ENCODE results near the gene GABRG3. TPM values are rescaled to one million over a fixed set of nuclear protein-coding genes. Genes with fewer than 3 reads are reported as not detected.

Gene GABRG3
- total RNA-seq, 1 experiment from 2014 or later: not detected

GRCh38 chr15:27410996-27411605 lies 440.1 kb downstream of the GABRG3 start:
- CTCF ChIA-PET: no interaction called here

GRCh38 chr15:27412415-27412814 lies 441.4 kb downstream of the GABRG3 start:
- Histone ChIP-seq H3K9me3 (ENCODE audit: control insufficient read depth in 1 of 2, insufficient read depth in 1 of 2, low read depth in 1 of 2, low read length in 2 of 2) (peaks cover 10 to 33% of the 10 kb centered on the region in 2 experiments; a peak in 2 of 4 replicates), H3K27me3 (ENCODE audit: insufficient read depth, low read length) (no peaks in the 10 kb centered on the region), H4K20me1 (ENCODE audit: insufficient read depth) (no peaks in the 10 kb centered on the region), H3K4me2 (ENCODE audit: low read length) (no peak overlapping the region), H3K79me2 (ENCODE audit: insufficient read depth, low read length) (no peaks in the 10 kb centered on the region), H3K36me3 (ENCODE audit: control insufficient read depth in 1 of 2, insufficient read depth in 2 of 2, low read length in 2 of 2) (no peaks in the 10 kb centered on the region; a peak in 1 of 4 replicates), H2AFZ (ENCODE audit: low read depth, low read length, poor library complexity, severe bottlenecking) (no peak overlapping the region), H3K9ac (ENCODE audit: low read length) (no peak overlapping the region), H3K4me1 (ENCODE audit: control insufficient read depth in 1 of 2, insufficient read depth in 2 of 2, low read length in 2 of 2) (no peaks in the 10 kb centered on the region), H3K9me2 (ENCODE audit: insufficient read depth) (no peaks in the 10 kb centered on the region), H3K4me3 (replicated peaks in 1 of 2; ENCODE audit: low read depth in 1 of 2, low read length in 2 of 2) (no peak overlapping the region), H3K27ac (ENCODE audit: low read depth, low read length) (no peak overlapping the region)
- CTCF ChIA-PET: no interaction called here
- intact Hi-C loops (cut with micrococcal nuclease): no loop called here
- DNase-seq (ENCODE audit: low read depth, low spot score): no peak
- no TSS peak for BruUV-seq (replicated peaks)
- ATAC-seq: no peak
- POLR2A ChIA-PET: no interaction called here
- RAD21 ChIA-PET (ENCODE audit: low non-redundant PET in 1 of 2, low total read pairs in 2 of 2, uncharacterized antibody in 2 of 2, unreplicated experiment in 2 of 2): no interaction called here
- TF ChIP-seq CBX3 (IDR thresholded peaks at IDR 0.05; ENCODE audit: low read depth): no peak
- no peak for TF ChIP-seq ATF3 (IDR thresholded peaks at IDR 0.05)
- no peak for TF ChIP-seq EZH2 (IDR thresholded peaks at IDR 0.05)
- TF ChIP-seq SRF (IDR thresholded peaks at IDR 0.05; ENCODE audit: low read depth): no peak
- no peak for TF ChIP-seq EZH2phosphoT487 (IDR thresholded peaks at IDR 0.05; ENCODE audit: borderline replicate concordance)
- TF ChIP-seq TCF7L2 (IDR thresholded peaks at IDR 0.05; ENCODE audit: borderline replicate concordance, extremely low read depth, insufficient read depth, insufficient read length): no peak
- no peak for TF ChIP-seq POLR2AphosphoS5 (IDR thresholded peaks at IDR 0.05; ENCODE audit: low read depth, low read length)
- no peak for TF ChIP-seq CTCF (IDR thresholded peaks at IDR 0.05 in 2 of 3, conservative IDR thresholded peaks at IDR 0.05 in 1 of 3; ENCODE audit: borderline replicate concordance in 1 of 3, insufficient read depth in 1 of 3, low read depth in 2 of 3, low read length in 2 of 3)
- no peak for TF ChIP-seq ZNF274 (IDR thresholded peaks at IDR 0.05; ENCODE audit: low read depth, low read length)
- TF ChIP-seq SIN3A (IDR thresholded peaks at IDR 0.05; ENCODE audit: low read depth): no peak
- no peak for TF ChIP-seq ZBTB33 (IDR thresholded peaks at IDR 0.05; ENCODE audit: extremely low read depth, insufficient replicate concordance, low read length)
- no peak for TF ChIP-seq POLR2A (IDR thresholded peaks at IDR 0.05; ENCODE audit: borderline replicate concordance, extremely low read depth, insufficient read depth, insufficient read length)
- no peak for TF ChIP-seq ELF1 (IDR thresholded peaks at IDR 0.05; ENCODE audit: borderline replicate concordance, low read depth)
- TF ChIP-seq SP1 (IDR thresholded peaks at IDR 0.05; ENCODE audit: low read depth): no peak
- TF ChIP-seq CEBPB (IDR thresholded peaks at IDR 0.05; ENCODE audit: low read depth): no peak

More at GRCh38 chr15:27410996-27411605, 440.1 kb downstream of the GABRG3 start:
- Histone ChIP-seq H3K27ac (ENCODE audit: low read depth, low read length) (no peak overlapping the region), H3K4me1 (ENCODE audit: control insufficient read depth in 1 of 2, insufficient read depth in 2 of 2, low read length in 2 of 2) (no peaks in the 10 kb centered on the region), H3K4me2 (ENCODE audit: low read length) (no peak overlapping the region), H3K4me3 (replicated peaks in 1 of 2; ENCODE audit: low read depth in 1 of 2, low read length in 2 of 2) (no peak overlapping the region), H4K20me1 (ENCODE audit: insufficient read depth) (no peaks in the 10 kb centered on the region), H3K79me2 (ENCODE audit: insufficient read depth, low read length) (no peaks in the 10 kb centered on the region), H2AFZ (ENCODE audit: low read depth, low read length, poor library complexity, severe bottlenecking) (no peak overlapping the region), H3K9me3 (ENCODE audit: control insufficient read depth in 1 of 2, insufficient read depth in 1 of 2, low read depth in 1 of 2, low read length in 2 of 2) (peaks cover 12 to 36% of the 10 kb centered on the region in 2 experiments; a peak in 2 of 4 replicates), H3K27me3 (ENCODE audit: insufficient read depth, low read length) (no peaks in the 10 kb centered on the region), H3K9me2 (ENCODE audit: insufficient read depth) (no peaks in the 10 kb centered on the region), H3K9ac (ENCODE audit: low read length) (no peak overlapping the region), H3K36me3 (ENCODE audit: control insufficient read depth in 1 of 2, insufficient read depth in 2 of 2, low read length in 2 of 2) (no peaks in the 10 kb centered on the region; a peak in 1 of 4 replicates)
- RAD21 ChIA-PET (ENCODE audit: low non-redundant PET in 1 of 2, low total read pairs in 2 of 2, uncharacterized antibody in 2 of 2, unreplicated experiment in 2 of 2): no interaction called here
- POLR2A ChIA-PET: no interaction called here
- no peak for ATAC-seq
- no TSS peak for BruUV-seq (replicated peaks)
- TF ChIP-seq SIN3A (IDR thresholded peaks at IDR 0.05; ENCODE audit: low read depth): no peak
- DNase-seq (ENCODE audit: low read depth, low spot score): no peak
- intact Hi-C loops (cut with micrococcal nuclease): no loop called here

All from HCT116 (cell line).